GM21367 (cell line): ENCODE measurements around the gene DCAF8L1.
"Not testable (repeated sequence)": the region's sequence is repeated elsewhere in the genome, so short reads cannot be mapped to it uniquely, and the experiment has no call there.

Experiments used
- ATAC-seq: cut with Tn5 transposase; IDR thresholded peaks from one replicate; pipeline ENCODE4 v1.9.1; 2021; ENCODE audit not compliant: unreplicated experiment

Gene DCAF8L1

DNA sequence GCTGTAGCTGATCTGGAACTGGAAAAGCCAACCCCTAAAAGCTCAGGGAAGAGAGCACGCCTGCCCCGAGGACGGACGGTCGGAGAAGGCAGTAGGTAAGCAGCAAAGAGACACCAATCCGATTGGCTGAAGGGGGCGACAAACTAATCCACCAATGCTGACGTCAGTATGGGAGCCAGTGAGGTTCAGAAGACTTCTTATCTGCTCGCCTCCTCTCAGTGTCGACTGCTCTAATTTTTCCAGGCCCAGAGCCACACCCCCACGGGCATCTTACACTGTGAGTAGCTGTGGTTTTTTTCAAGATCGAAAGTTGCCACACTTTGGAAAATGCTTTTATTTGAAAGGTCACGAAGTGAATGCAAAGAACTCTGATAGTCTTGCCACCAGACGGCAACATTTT, at the start of gene DCAF8L1:
Gene DCAF8L1 (minus strand): TSS at position 101 of the 400 bp plus-strand sequence. CDS start 115 bp downstream, outside the sequence.
- no peak for ATAC-seq

DNA sequence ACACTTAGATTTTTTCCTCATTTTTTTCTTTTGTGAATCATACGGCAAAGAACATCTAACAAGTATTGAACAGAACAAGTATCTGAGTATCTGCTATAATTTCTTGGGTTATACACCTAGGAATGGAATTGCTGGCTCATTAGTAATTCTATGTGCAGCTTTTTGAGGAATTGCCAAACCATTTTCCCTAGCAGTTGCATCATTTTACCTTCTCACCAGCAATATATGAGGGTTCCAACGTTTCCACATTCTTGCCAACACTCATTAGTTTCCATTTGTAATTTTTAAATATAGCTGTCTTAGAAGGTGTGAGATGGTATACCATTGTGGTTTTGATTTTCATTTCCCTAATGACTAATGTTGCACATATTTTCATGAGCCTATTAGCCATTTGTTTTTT, 41.1 kb upstream of the DCAF8L1 start:
- no peak for ATAC-seq

DNA sequence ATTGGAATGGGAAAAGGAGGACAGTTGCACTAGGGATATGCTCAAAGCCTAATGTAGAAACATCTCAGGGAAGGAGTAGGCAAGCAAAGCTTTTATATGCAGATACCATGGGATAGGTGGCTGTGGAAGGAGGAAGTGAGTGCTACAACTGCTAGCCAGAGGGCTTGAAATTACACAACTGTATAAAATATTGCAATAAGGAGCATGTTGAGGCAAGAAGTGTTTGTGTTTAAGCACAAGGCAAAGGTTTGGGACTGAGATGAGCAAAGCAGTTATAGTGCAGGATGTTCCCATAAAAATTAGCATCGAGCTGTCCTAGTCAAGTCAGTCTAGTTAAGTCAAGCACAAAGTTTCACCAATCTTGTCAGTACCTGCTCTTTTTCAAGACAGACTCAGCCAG, 35.6 kb upstream of the DCAF8L1 start:
- no peak for ATAC-seq

DNA sequence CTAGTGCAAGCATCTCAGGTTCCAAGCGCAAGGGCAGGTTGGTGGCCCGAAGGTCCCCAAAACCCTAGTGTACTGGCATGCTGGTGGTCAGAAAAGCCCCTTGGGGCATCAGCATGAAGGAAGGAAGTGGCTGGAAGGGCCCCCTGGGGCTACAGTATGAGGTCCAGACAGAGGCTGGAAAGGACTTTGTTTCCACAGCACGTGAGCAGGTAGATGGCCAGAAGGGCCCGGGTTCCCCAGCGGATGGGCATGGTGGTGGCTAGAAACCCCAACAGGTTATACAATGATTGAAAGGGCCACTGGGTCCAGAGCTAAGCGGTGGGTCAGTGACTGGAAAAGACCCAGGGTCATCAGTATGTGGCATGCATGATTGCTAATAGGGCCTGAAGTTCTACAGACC, 34.7 kb upstream of the DCAF8L1 start:
- no peak for ATAC-seq

DNA sequence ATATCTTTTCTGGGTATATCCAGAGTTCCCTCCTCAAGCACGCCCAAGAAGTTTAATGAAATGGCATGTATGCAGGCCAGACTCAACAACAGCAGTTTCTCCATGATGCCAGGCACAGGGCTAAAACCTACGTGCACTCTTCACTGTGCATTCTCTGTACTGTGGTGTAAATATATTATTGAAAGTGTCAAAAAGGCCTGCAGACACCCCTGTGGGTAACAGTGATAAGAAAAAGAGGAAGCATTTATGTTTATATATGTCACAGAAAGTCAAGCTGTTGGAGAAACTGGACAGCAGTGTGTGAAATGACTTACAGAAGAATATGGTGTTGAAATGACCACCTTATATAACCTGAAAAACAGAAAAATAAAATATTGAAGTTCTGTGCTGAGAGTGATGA, 29.6 kb upstream of the DCAF8L1 start:
- no peak for ATAC-seq

DNA sequence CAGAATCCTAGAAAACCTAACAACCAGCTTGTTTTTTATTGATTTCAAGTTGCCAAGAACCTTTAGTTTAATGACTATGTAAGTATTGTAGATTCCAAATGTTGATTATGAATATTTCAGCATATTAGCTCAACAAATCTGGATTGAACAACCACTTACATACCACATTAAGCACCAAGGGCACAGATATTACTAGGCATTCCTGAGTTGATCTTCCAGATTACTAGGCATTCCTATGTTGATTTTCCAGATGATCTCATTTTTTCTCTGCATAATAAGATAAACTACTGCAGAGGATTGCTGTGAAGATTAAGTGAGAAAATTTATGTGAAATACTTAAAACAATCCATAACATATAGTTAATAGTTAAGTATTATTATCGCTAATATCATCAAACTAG, 17.4 kb upstream of the DCAF8L1 start:
- no peak for ATAC-seq

DNA sequence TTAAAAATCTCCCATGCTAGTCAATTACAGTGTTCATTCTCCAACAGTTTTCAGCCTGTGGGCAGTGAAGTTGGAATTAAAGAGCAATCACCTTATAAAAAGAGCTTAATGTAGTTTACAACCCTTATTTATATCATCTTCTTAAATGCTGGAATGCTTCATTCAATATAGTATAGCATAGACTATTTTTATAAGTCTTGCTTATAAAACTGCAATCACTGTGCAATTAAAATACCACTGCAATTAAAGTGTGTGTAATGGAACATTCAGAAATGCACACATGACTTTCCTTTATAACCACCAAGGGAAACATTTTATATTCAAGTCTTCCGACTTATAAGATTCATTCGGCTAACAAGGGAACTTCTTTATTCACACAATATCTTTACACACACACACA, 16.4 kb upstream of the DCAF8L1 start:
- no peak for ATAC-seq

DNA sequence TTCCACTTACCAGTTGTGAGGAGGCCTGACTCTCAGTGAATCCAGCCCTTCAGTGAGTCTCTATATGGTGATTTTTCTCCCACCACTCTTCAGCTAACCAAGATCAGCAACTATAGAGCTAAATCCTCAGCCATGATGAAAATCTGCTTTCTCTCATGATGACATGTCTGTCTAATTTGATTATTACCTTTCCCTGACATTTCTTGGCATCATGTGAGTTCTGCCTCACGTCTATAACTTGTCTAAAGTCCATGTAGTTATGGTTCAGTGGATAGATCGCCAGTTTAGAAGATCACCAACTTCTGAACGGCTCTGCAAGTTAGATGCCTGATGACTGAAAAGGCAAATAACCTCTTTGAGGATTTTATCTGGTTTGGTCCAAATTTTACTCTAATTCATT, 14.9 kb upstream of the DCAF8L1 start:
- ATAC-seq: no peak

DNA sequence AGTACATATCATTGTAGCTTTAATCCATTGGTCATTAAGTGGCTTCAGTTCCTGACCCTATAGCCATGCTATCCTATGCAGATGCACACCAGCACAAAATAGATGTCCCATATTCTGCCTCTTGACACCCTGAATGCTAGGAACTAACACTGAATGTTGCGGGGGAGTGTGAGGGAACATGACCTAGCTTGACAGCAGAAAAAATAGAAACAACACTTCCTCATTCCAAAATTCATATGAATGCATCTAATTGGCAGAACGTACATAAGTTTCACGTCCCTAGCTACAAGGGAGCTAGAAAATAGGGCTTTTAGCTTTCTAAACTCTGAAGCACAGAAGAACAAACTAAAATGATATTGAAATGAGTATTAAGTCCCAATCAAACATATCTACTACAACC, 14.4 kb upstream of the DCAF8L1 start:
- ATAC-seq: no peak

DNA sequence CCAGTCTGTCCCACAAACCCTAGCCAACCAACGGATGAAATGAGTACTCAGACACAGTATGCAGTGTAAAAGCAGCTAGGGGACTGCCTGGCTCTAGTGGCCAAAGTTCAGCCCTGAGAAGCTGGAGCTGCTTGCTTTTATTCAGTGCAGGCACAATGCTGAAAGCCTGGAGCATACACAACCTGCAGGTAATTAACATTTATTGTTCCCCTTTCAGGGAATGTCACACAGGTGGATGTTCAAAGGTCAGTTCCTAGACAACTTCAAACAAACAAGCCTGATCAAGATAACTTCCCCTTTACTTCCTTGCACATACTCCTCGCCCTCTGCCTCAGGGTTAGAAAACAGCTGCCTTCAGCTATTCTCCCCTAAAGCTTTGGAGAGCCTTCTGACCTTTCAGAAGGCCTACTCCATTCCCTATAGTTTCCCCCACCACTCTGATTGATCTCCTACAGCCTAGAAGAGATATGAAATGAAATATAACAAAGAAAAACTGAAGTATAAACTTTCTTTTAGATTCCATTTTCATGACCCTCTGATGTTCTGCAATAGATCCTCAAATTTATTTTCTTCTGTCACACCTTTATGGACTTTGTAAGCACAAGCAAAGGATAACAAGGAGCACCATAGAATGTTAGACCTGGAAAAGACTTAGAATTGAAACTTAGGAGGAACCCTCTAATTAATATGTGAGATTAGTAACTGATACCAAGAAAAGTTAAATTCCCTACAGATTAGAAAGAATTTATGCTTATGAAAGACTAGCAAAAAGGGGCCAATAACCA, 6.8 kb upstream of the DCAF8L1 start:
- no peak for ATAC-seq

DNA sequence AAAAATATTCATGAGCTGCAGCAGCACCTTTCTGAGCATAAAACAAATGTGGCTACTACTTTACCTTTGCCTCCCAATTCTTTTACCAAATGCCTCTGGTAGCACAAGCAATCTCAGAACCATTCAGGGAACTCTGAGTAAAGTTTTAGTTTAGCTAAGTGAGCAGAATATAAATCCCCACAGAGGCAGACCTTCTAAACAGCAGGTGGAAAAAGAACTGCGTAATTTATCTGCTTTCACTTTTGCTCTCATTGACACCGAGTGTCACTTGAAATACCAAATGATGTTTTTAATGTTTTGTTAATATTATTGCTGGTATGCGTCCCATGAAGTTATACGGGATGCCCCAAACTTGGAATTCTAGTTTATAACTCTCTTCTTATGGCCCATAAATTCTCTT, 4.3 kb downstream of the DCAF8L1 start:
- ATAC-seq: not testable (repeated sequence)

DNA sequence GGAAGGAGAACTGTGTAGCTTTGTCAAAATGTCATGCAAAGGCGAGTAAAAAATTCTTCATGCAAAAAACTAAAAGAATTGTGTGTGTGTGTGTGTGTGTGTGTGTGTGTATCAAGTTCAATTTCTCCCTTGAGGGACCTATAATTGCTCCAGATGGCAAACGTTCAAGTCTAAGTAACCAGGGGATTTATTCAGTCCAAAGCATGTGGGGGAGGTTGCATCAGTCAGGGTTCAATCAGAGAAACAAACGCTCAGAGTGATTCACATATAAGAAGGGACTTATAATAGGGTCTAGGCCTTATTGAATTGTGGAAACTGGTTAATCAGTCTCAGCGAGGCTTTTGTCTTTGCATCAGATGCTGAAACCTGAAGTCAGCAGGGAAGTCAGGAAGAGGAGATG, 5.0 kb downstream of the DCAF8L1 start:
- no peak for ATAC-seq

DNA sequence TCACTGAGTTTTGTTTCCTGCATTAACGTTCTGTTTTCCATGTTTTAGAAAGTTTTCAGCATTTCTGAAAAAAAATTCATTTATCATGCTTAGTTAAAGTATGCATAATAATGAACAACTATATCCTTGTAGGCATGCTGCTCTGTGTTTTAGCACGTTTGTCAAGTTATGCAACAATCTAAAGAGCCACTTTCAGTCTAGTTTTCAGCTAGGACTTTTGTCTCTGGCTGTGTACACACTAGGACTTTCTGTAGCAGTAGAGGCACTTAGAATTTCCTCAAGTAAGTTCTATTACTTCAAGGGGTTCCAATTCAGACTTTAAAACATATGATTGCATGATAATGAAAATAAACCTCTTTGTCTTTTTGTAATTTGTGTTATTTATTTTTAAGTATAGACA, 12.4 kb downstream of the DCAF8L1 start:
- ATAC-seq: no peak

DNA sequence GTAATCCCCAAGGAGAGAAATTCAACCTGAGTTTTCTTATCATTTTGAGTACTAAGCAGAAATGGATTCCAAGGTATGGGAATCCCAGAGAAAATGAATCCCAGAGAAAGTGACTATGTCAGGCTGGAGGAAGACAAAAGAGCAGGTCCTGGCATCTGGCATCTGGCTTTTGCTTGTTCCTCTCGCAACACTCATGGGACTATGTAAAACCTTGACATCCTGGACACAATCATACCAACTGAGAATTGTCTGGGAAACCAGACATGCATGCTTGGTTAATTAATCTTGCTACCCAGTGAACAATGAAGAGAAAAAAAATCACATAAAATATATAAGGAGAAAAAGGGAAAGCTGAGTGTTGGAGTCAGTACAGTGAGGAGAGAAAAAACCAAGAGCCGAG, 12.9 kb downstream of the DCAF8L1 start:
- no peak for ATAC-seq

DNA sequence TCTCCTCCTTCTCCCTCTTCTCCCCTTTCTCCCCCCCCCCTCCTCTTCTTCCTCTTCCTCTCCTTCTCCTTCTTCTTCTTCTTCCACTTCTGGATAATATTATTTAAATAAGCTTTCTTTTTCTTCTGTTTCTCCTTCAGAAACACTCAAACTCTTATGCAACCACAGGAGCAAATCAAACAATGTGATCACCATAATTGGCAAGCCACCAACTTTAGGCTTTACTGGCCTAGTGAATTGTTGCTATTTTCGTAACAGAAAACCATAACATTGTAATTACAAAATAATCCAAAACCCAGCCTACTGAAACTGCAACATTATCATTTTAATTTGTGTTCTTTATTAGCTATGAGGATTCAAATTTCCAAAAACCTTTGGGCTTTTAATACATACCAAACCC, 14.3 kb downstream of the DCAF8L1 start:
- ATAC-seq: no peak

DNA sequence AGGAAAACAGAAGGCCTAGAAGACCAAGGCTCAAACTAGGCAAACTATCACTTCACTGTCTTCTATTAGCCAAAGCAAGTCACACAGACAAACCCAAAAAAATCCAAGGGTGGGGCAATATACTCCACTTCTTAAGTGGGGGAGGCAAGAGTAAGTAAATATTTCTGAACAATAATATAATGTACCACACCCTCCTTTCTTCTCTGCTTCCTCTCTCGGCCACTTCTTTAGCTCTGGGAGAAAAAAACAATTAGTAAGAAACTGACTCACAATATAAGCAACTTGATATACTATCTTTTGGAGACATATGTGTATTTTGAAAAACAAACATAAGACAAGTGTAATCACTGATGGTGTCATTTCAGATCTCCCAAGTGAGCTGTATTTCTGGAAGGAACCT, 14.8 kb downstream of the DCAF8L1 start:
- ATAC-seq: no peak

DNA sequence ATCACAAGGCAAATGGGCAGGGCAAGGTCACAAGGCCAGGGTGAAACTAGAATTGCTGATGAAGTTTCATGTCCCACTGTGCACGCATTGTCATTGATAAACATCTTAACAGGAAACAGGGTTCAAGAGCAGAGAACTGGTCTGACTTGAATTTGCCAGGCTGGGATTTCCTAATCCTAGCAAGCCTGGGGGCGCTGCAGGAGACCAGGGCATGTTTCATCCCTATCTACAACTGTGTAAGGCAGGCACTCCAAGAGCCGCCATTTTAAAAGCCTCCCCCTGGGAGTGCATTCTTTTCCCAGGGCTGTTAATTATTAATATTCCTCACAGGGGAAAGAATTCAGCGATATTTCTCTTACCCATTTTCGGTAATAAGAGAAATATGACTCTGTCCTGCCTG, 15.9 kb downstream of the DCAF8L1 start:
- ATAC-seq: not testable (repeated sequence)

DNA sequence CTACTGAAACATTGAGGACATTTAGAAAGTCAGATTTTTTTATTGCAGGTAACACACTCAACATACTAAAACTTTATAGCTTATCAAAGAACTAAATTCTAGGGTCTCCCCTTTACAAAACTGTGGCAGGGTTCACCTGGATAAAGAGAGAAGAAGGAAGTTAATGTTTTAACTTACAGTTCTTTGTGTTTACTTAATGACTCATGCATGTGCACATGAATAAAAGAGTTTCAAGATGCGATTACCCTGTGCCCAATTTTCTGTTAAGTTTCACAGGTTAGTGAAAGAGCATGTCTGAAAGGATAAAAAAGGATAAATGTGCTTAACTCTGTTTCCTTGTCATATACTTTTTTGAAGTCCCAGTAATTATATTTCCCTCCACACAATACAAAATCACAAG, 16.8 kb downstream of the DCAF8L1 start:
- ATAC-seq: no peak

DNA sequence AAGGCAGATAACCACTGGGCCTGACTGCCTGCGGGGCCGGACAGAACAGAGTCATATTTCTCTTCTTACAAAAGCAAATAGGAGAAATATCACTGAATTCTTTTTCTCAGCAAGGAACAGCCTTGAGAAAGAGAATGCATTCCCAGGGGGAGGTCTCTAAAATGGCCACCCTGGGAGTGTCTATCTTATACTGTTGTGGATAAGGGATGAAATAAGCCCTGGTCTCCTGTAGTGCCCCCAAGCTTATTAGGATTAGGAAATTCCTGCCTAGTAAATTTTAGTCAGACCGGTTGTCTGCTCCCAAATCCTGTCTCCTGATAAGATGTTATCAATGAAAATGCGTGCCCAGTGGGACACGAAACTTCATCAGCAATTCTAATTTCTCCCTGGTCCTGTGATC, 20.8 kb downstream of the DCAF8L1 start:
- not testable (repeated sequence) for ATAC-seq

DNA sequence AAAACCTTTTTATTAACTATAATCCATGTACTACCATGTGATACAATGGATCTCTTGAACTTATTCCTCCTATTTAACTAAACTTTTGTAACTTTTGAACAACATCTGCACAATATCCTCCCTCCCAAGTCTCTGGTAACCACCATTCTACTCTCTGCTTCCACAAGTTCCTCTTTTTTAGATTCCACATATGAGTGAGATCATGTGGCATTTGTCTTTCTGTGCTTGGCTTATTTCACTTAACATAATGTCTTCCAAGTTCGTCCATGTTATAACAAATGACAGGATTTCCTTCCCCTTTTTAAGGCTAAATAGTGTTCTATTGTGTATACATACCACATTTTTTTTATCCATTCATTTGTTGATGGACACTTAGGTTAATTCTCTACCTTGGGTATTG, 28.1 kb downstream of the DCAF8L1 start:
- ATAC-seq: no peak

DNA sequence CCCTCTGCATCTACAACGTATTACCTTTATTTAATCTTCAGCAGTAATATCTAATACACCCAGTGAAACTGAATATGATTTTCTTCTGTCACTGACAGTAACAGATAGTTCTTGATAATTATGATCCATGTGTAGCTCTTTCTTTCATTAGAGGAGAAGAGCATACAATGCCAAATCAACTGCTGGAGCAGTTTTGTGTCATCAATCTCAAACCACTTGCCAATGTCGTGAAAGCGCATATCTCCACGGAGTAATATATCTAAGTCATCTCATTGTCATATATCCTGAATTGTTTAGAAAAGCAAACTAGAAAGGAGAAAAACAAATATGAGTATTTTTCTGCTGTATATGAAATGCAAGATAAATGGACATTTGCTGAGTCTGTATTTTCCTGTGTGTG, 47.9 kb downstream of the DCAF8L1 start:
- no peak for ATAC-seq
